Mucosa of descending colon (tissue), 3 donors: ENCODE results near the gene TBC1D7. TPM values are rescaled to one million over a fixed set of nuclear protein-coding genes. Genes with fewer than 3 reads are reported as not detected.

ENCODE experiments used
- ATAC-seq: fragments of 200-7000 bp; cut with Tn5 transposase; one replicate; pipeline ENCODE4 v1.9.1; 2020; ENCODE audit warnings: mild to moderate bottlenecking, moderate library complexity
- DNase-seq, 3 donors: peaks; one replicate each; pipeline ENCODE4 v3.0.0-alpha.2; 2020
- H3K36me3 ChIP-seq: fragments of 200-600 bp; one replicate; pipeline ENCODE4 v1.8.0; 2021; ENCODE audit warnings: low read depth, mild to moderate bottlenecking
- H3K4me1 ChIP-seq: fragments of 200-600 bp; one replicate; pipeline ENCODE4 v1.8.0; 2021; ENCODE audit warnings: low read depth, mild to moderate bottlenecking
- H3K4me3 ChIP-seq: fragments of 200-600 bp; one replicate; pipeline ENCODE4 v1.8.0; 2021; ENCODE audit warnings: mild to moderate bottlenecking
- H3K9me3 ChIP-seq: fragments of 200-600 bp; one replicate; pipeline ENCODE4 v1.8.0; 2021; ENCODE audit warnings: mild to moderate bottlenecking
- CTCF ChIP-seq: fragments of 200-600 bp; IDR thresholded peaks from one replicate; pipeline ENCODE4 v1.8.0; 2022; ENCODE audit warnings: antibody characterized with exemption, mild to moderate bottlenecking
- intact Hi-C, 2 donors: fragments of 100-400 bp; cut with DNase I in 1 of 2; cut with micrococcal nuclease in 1 of 2; formaldehyde crosslinking; loops; one replicate each; pipeline versions ENCODE4 v1.11.0 to v1.11.1; 2022; cut with DNase I, micrococcal nuclease
- total RNA-seq, 3 donors: library from RNA; stranded (reverse); fragmentation: NEBNext Ultra II Directional in 2 of 3; extraction: Animal tissue kit (Norgen Biotek cat#: 25700) in 2 of 3; gene quantifications; one replicate each; pipeline versions ENCODE4 v1.2.1 to v1.2.4, GENCODE V29; 2021 to 2023
- donor health status: DM: no; HTN: no; CAD: no; lungs with moderate emphysema.
- donor health status: DM: no; HTN: no; CAD: no.
- donor health status: DM: no; HTN: yes; CAD: no.

TBC1D7 gene
- total RNA-seq, 3 donors from 2014 or later: 14.0 to 25.7 (median 22.4) TPM

GRCh38 chr6:13369591-13369990 lies 41.3 kb upstream of the TBC1D7 start:
- no peak overlapping the region for H3K4me3 ChIP-seq
- H3K4me1 ChIP-seq: no peaks in the 10 kb centered on the region
- H3K36me3 ChIP-seq: no peaks in the 10 kb centered on the region
- no peak for TF ChIP-seq CTCF
- no peak for DNase-seq
- intact Hi-C loops: no loop called here
- ATAC-seq: no peak
- no peaks in the 10 kb centered on the region for H3K9me3 ChIP-seq

GRCh38 chr6:13368731-13369115 lies 40.4 kb upstream of the TBC1D7 start:
- no peaks in the 10 kb centered on the region for H3K9me3 ChIP-seq
- no peak overlapping the region for H3K4me3 ChIP-seq
- peaks cover 7% of the 10 kb centered on the region for H3K4me1 ChIP-seq
- intact Hi-C loops: no loop called here
- TF ChIP-seq CTCF: no peak
- no peak for ATAC-seq
- no peak for DNase-seq
- no peaks in the 10 kb centered on the region for H3K36me3 ChIP-seq

GRCh38 chr6:13368079-13368730 lies 39.9 kb upstream of the TBC1D7 start:
- H3K4me1 ChIP-seq: peaks cover 7% of the 10 kb centered on the region
- H3K9me3 ChIP-seq: no peaks in the 10 kb centered on the region
- H3K4me3 ChIP-seq: no peak overlapping the region
- intact Hi-C loops: no loop called here
- DNase-seq: no peak
- no peak for TF ChIP-seq CTCF
- peak; percentile 30 for ATAC-seq
- no peaks in the 10 kb centered on the region for H3K36me3 ChIP-seq

- DNase-seq (no peak), ATAC-seq (no peak)
- H3K36me3 ChIP-seq: no peaks in the 10 kb centered on the region
- intact Hi-C loops: no loop called here
- no peaks in the 10 kb centered on the region for H3K9me3 ChIP-seq
- no peak overlapping the region for H3K4me3 ChIP-seq
- TF ChIP-seq CTCF: no peak
- H3K4me1 ChIP-seq: peaks cover 7% of the 10 kb centered on the region
Measured at GRCh38 chr6:13367396-13367795, 39.1 kb upstream of the TBC1D7 start.

- Histone ChIP-seq H3K4me1 (peaks cover 7% of the 10 kb centered on the region), H3K36me3 (no peaks in the 10 kb centered on the region), H3K4me3 (no peak overlapping the region), H3K9me3 (no peaks in the 10 kb centered on the region)
- DNase-seq (no peak), ATAC-seq (no peak)
- intact Hi-C loops: no loop called here
- no peak for TF ChIP-seq CTCF
Measured at GRCh38 chr6:13365320-13365719, 37.0 kb upstream of the TBC1D7 start.

GRCh38 chr6:13364842-13365241 lies 36.5 kb upstream of the TBC1D7 start:
- ATAC-seq: no peak
- H3K4me1 ChIP-seq: peaks cover 7% of the 10 kb centered on the region
- H3K36me3 ChIP-seq: no peaks in the 10 kb centered on the region
- DNase-seq: no peak
- H3K4me3 ChIP-seq: no peak overlapping the region
- TF ChIP-seq CTCF: no peak
- H3K9me3 ChIP-seq: no peaks in the 10 kb centered on the region
- intact Hi-C loops: no loop called here
